K562 (cell line): ENCODE results near the gene DAGLB. TPM values are rescaled to one million over a fixed set of nuclear protein-coding genes. Genes with fewer than 3 reads are reported as not detected.
A peak's percentile ranks its signal among the peaks of the same experiment; 100 is the strongest.

Source experiments
- CTCFL ChIP-seq: IDR thresholded peaks from 2 replicates; pipeline ENCODE4 v1.6.1; 2011; ENCODE audit warnings: borderline replicate concordance, low read depth, mild to moderate bottlenecking, moderate library complexity, low read length; ENCODE audit not compliant: insufficient read depth, poor library complexity, severe bottlenecking
- E2F1 ChIP-seq: sonication (generic); formaldehyde crosslinking; IDR thresholded peaks from 2 replicates; pipeline ENCODE4 v1.8.1; 2023; ENCODE audit warnings: mild to moderate bottlenecking, missing genetic modification reagents, moderate library complexity
- HDAC8 ChIP-seq: fragments of 450-650 bp; IDR thresholded peaks from 2 replicates; pipeline ENCODE4 v1.6.1; 2016; ENCODE audit warnings: mild to moderate bottlenecking, missing genetic modification characterization, moderate library complexity, missing compliant biosample characterization
- HMGN3 ChIP-seq: IDR thresholded peaks from 2 replicates; pipeline ENCODE4 v1.6.1; 2011; ENCODE audit warnings: borderline replicate concordance, low read depth, mild to moderate bottlenecking, mixed read lengths, low read length; ENCODE audit not compliant: insufficient read length; ENCODE audit errors: extremely low read depth
- JUND ChIP-seq, 2 experiments: IDR thresholded peaks; 2 replicates in 1 of 2; 3 replicates in 1 of 2; pipeline ENCODE4 v1.6.1; 2011; ENCODE audit warnings: borderline replicate concordance in 2 of 2, low read depth in 2 of 2, low read length in 2 of 2, improper control_type of control experiment in 1 of 2, missing biosample characterization in 1 of 2, missing genetic modification characterization in 1 of 2, missing genetic modification reagents in 1 of 2
- PKNOX1 ChIP-seq: fragments of 450-650 bp; IDR thresholded peaks from 2 replicates; pipeline ENCODE4 v1.6.1; 2016
- POLR2A ChIP-seq: fragments of 450-650 bp; conservative IDR thresholded peaks from 2 replicates; pipeline ENCODE4 v1.6.1; 2016
- RBM34 ChIP-seq: fragments of 200-400 bp; formaldehyde crosslinking; IDR thresholded peaks from 2 replicates; pipeline ENCODE4 v1.6.1; 2018; ENCODE audit warnings: low read length, borderline replicate concordance; ENCODE audit not compliant: insufficient read depth
- SMAD1 ChIP-seq: fragments of 150-350 bp; IDR thresholded peaks from 2 replicates; pipeline ENCODE4 v1.6.1; 2014; ENCODE audit warnings: low read length, low read depth; ENCODE audit not compliant: partially characterized antibody
- ZNF668 ChIP-seq: fragments of 250-450 bp; sonication (Bioruptor Pico); IDR thresholded peaks from 2 replicates; pipeline ENCODE4 v1.8.0; 2022; ENCODE audit warnings: mild to moderate bottlenecking, inconsistent platforms
- ZNF76 ChIP-seq: fragments of 250-450 bp; sonication (Bioruptor Pico); IDR thresholded peaks from 2 replicates; pipeline ENCODE4 v1.4.0; 2020; ENCODE audit warnings: mild to moderate bottlenecking, moderate library complexity, borderline replicate concordance
- polyA plus RNA-seq, 8 experiments: library from polyadenylated mRNA; depleted of rRNA in 4 of 8; stranded (reverse) in 5 of 8; unstranded in 3 of 8; fragments of >200 nt; fragmentation: Nextera tagmentation in 2 of 8; fragmentation: Illumina TruSeq in 1 of 8; extraction: Ambion mirVana in 2 of 8; extraction: Trizol in 1 of 8; gene quantifications; 2 replicates each; pipeline versions ENCODE4 v1.2.1 to v1.2.3, GENCODE V29; 2011 to 2014; ENCODE audit warnings: inconsistent platforms in 1 of 8, missing spikeins in 1 of 8
- total RNA-seq, 7 experiments: library from RNA; depleted of rRNA in 6 of 7; stranded (reverse); fragments of >200 nt in 6 of 7; fragmentation: Illumina TruSeq in 2 of 7; extraction: Trizol in 2 of 7; gene quantifications; 2 replicates each; pipeline versions ENCODE4 v1.2.1 to v1.2.3, GENCODE V29; 2011 to 2021; ENCODE audit warnings: low replicate concordance in 1 of 7
- TF ChIP-seq, protein P1 (sequence below), 3 experiments: fragments of 200-800 bp in 1 of 3; fragments of 250-450 bp in 1 of 3; fragments of 450-650 bp in 1 of 3; sonication (Bioruptor Pico) in 1 of 3; sonication (Bioruptor generic) in 1 of 3; formaldehyde crosslinking in 1 of 3; IDR thresholded peaks; 2 replicates each; pipeline versions ENCODE4 v1.6.1 to v1.8.0; 2016 to 2022; ENCODE audit warnings: mild to moderate bottlenecking in 2 of 3, missing genetic modification characterization in 2 of 3, missing compliant biosample characterization in 1 of 3, moderate library complexity in 1 of 3
- TF ChIP-seq, protein P2 (sequence below): sonication (generic); formaldehyde crosslinking; IDR thresholded peaks from 2 replicates; pipeline ENCODE4 v1.8.1; 2023; ENCODE audit warnings: mild to moderate bottlenecking, missing genetic modification reagents

DAGLB gene
- total and polyA plus RNA-seq, 9 of the 15 experiments (the other 6 are each of a cell fraction or from before 2014, with no cell fraction given) = 0.92 to 16.4 (median 9.3) TPM

GRCh38 chr7:6451224-6451705 lies 3.5 kb upstream of the DAGLB start (continued):
- TF ChIP-seq, protein P1, sequence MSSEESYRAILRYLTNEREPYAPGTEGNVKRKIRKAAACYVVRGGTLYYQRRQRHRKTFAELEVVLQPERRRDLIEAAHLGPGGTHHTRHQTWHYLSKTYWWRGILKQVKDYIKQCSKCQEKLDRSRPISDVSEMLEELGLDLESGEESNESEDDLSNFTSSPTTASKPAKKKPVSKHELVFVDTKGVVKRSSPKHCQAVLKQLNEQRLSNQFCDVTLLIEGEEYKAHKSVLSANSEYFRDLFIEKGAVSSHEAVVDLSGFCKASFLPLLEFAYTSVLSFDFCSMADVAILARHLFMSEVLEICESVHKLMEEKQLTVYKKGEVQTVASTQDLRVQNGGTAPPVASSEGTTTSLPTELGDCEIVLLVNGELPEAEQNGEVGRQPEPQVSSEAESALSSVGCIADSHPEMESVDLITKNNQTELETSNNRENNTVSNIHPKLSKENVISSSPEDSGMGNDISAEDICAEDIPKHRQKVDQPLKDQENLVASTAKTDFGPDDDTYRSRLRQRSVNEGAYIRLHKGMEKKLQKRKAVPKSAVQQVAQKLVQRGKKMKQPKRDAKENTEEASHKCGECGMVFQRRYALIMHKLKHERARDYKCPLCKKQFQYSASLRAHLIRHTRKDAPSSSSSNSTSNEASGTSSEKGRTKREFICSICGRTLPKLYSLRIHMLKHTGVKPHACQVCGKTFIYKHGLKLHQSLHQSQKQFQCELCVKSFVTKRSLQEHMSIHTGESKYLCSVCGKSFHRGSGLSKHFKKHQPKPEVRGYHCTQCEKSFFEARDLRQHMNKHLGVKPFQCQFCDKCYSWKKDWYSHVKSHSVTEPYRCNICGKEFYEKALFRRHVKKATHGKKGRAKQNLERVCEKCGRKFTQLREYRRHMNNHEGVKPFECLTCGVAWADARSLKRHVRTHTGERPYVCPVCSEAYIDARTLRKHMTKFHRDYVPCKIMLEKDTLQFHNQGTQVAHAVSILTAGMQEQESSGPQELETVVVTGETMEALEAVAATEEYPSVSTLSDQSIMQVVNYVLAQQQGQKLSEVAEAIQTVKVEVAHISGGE (CRISPR knock-in tag; IDR thresholded peaks at IDR 0.05) = peak in 1 of 3 experiments; percentile 82; a peak in 2 of 6 replicates
- TF ChIP-seq ZNF668 (CRISPR knock-in tag) (no peak), HDAC8 (no peak), E2F1 (CRISPR knock-in tag) (no peak), POLR2A (no peak), RBM34 (no peak), SMAD1 (peak; percentile 63), CTCFL (no peak), ZNF76 (CRISPR knock-in tag) (no peak), HMGN3 (peak; percentile 97), JUND (IDR thresholded peaks at IDR 0.05; ENCODE audit: borderline replicate concordance, low read depth, low read length) (peak; percentile 75; the same call in 1 of the 2 replicates), JUND (tag; IDR thresholded peaks at IDR 0.05; ENCODE audit: borderline replicate concordance, low read depth, low read length) (peak; percentile 40; the same call in 1 of the 3 replicates), PKNOX1 (0 out of 2 replicates have a peak, but pooled peaks have one; percentile 29)
- TF ChIP-seq, protein P2, sequence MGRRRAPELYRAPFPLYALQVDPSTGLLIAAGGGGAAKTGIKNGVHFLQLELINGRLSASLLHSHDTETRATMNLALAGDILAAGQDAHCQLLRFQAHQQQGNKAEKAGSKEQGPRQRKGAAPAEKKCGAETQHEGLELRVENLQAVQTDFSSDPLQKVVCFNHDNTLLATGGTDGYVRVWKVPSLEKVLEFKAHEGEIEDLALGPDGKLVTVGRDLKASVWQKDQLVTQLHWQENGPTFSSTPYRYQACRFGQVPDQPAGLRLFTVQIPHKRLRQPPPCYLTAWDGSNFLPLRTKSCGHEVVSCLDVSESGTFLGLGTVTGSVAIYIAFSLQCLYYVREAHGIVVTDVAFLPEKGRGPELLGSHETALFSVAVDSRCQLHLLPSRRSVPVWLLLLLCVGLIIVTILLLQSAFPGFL (CRISPR knock-in tag) = no peak
